ENCODE results near the gene BABAM2.

Gene BABAM2

GRCh38 chr2:28142386-28142785, 251.9 kb downstream of the BABAM2 start:
- FAIRE-seq (no peak), DNase-seq (ENCODE audit: insufficient read length, low spot score) (no peak)
- TF ChIP-seq, protein P1, sequence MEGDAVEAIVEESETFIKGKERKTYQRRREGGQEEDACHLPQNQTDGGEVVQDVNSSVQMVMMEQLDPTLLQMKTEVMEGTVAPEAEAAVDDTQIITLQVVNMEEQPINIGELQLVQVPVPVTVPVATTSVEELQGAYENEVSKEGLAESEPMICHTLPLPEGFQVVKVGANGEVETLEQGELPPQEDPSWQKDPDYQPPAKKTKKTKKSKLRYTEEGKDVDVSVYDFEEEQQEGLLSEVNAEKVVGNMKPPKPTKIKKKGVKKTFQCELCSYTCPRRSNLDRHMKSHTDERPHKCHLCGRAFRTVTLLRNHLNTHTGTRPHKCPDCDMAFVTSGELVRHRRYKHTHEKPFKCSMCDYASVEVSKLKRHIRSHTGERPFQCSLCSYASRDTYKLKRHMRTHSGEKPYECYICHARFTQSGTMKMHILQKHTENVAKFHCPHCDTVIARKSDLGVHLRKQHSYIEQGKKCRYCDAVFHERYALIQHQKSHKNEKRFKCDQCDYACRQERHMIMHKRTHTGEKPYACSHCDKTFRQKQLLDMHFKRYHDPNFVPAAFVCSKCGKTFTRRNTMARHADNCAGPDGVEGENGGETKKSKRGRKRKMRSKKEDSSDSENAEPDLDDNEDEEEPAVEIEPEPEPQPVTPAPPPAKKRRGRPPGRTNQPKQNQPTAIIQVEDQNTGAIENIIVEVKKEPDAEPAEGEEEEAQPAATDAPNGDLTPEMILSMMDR (IDR thresholded peaks at IDR 0.05; ENCODE audit: insufficient read depth, missing control alignments) = no peak

DNA sequence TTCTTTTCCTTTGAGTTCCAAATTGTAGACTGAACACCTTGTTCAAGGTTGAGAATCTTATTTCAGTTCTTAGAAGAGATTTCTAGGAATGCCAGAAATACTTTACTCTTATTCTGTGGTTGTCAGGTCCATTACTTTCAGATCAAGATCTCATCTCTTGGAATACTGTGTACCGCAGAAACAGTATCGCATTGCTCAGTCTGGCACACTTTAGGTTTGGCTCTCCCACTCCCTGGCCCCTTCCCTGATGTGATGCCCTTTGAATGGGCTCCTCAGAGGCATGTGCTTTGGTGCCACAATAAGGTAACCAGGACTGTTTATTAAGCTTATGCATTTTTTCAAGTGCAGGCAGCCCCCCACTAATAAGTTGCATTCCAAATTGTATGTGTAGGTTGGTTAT, 257.5 kb downstream of the BABAM2 start:
- no peak for FAIRE-seq
- DNase-seq (ENCODE audit: insufficient read length, low spot score) = no peak
- TF ChIP-seq, protein P1 (IDR thresholded peaks at IDR 0.05; ENCODE audit: insufficient read depth, missing control alignments) = no peak

- FAIRE-seq (no peak), DNase-seq (ENCODE audit: insufficient read length, low spot score) (no peak)
- TF ChIP-seq, protein P1 (IDR thresholded peaks at IDR 0.05; ENCODE audit: insufficient read depth, missing control alignments) = no peak
These were observed 258.0 kb downstream of the BABAM2 start for GRCh38 chr2:28148566-28148965.

DNA sequence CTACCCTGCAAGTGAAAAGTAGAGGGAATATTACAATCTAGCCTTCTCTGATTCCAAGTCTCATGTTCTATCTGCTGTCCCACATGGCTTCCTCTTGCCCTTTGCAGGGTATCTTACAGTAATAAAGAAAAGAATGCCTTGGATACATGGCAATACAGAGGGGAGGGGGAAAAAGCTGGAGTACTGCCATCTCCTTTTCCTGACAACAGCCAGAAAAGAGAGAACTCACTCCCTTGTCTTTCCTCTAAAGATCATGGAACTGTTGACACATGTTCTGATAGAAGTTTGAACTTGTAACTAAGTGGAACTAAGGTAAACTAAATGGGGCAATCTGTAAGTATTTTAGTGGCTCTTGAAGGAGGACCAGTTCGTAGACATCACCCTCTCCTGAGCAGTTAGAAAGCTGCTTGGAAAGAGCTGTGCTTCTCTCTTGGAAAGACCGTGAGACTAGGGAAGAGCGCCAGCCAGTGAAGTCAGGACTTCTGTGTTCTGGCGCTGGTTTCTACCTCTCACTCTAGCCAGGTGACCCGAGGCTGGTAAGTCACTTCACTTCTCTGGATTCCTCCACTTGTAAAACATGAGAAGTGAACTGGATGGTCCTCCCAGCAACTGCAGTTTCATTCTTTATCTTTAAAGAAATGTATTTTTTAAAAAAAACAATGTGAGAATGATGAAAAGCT, 259.8 kb downstream of the BABAM2 start:
- FAIRE-seq = no peak
- TF ChIP-seq, protein P1 (IDR thresholded peaks at IDR 0.05; ENCODE audit: insufficient read depth, missing control alignments) = no peak
- no peak for DNase-seq (ENCODE audit: insufficient read length, low spot score)

- DNase-seq (ENCODE audit: insufficient read length, low spot score) (no peak), FAIRE-seq (peak; percentile 70)
- TF ChIP-seq, protein P1 (IDR thresholded peaks at IDR 0.05; ENCODE audit: insufficient read depth, missing control alignments) = no peak
These were observed 260.5 kb downstream of the BABAM2 start for GRCh38 chr2:28150994-28151393.

DNA sequence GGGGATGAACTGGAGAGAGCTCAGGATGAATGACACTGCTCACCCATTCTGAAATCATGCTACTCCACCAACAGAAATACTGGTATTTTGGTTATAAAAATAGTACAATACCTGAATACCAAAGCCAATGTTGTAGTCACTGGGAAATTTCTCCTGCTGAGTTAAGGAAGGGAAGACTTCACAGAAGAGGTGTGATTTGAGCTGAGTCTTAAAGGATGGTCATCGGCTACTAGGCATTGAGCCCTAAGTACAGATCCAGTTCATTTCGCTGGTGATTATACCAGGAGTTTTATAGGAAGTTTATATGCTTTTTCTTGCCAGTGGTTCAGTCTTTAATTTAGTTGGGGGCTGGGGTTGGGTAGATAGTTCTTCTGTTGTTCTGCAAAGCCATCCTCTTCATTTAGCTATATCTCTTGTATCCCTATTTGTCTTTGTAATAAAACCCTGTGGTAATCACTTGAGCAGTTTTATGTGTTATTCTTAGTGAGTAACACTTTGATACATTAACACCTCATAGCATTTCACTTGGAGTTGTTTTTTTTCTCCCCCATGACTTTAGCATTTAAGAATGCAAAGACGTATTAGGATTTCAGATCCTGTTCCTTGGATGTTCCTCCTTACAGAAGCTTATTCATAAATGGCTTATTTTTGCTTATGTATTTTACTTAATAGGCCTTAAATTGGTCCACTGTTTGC, 262.2 kb downstream of the BABAM2 start:
- DNase-seq (ENCODE audit: insufficient read length, low spot score) (no peak), FAIRE-seq (no peak)
- TF ChIP-seq, protein P1 (IDR thresholded peaks at IDR 0.05; ENCODE audit: insufficient read depth, missing control alignments) = no peak

GRCh38 chr2:28153851-28154250, 263.3 kb downstream of the BABAM2 start:
- FAIRE-seq = no peak
- DNase-seq (ENCODE audit: insufficient read length, low spot score) = no peak
- TF ChIP-seq, protein P1 (IDR thresholded peaks at IDR 0.05; ENCODE audit: insufficient read depth, missing control alignments) = no peak
